ENCODE data around the gene SNAPC2. TPM values are rescaled to one million over a fixed set of nuclear protein-coding genes. Genes with fewer than 3 reads are reported as not detected.

Gene SNAPC2
- total RNA-seq, 2 experiments from 2014 or later = 9.9 to 10.9 TPM

- CTCF ChIA-PET = interaction anchor here (4.6 kb wide), 1 partner anchor 12 kb away, joined by 36 read pairs; the partner anchor contains the start of gene TIMM44
- Mint-ChIP-seq H3K4me3 (no peak overlapping the region), H3K27me3 (no peaks in the 10 kb centered on the region), H3K9me3 (no peaks in the 10 kb centered on the region), H3K36me3 (ENCODE audit: low read depth) (peaks cover 47% of the 10 kb centered on the region), H3K4me1 (ENCODE audit: low read depth) (peaks cover 6% of the 10 kb centered on the region), H3K27ac (no peak overlapping the region)
- no peak for DNase-seq
- H3K27me3 ChIP-seq (ENCODE audit: control insufficient read depth in 1 of 2, insufficient read depth in 2 of 2, low read length in 2 of 2) = no peaks in the 10 kb centered on the region
- peaks cover 8% of the 10 kb centered on the region for H3K4me1 ChIP-seq (ENCODE audit: insufficient read depth, low read length)
- peaks cover 64% of the 10 kb centered on the region for H3K36me3 ChIP-seq (ENCODE audit: insufficient read depth, low read length)
- H3K4me3 ChIP-seq (ENCODE audit: low read length) = no peak overlapping the region
- TF ChIP-seq CTCF (IDR thresholded peaks at IDR 0.05) = no peak
- no peak for ATAC-seq (ENCODE audit: poor library complexity)
- H3K27ac ChIP-seq (ENCODE audit: low read depth in 1 of 2, low read length in 2 of 2) = no peak overlapping the region
- intact Hi-C loops (cut with DNase I, micrococcal nuclease) = no loop called here
- POLR2A ChIA-PET = interaction anchor here (1.2 kb wide), 2 partner anchors 11 to 13 kb away, joined by 3 read pairs; no protein-coding TSS in a partner anchor
- H3K9me3 ChIP-seq (ENCODE audit: control insufficient read depth in 1 of 2, insufficient read depth in 1 of 2, low read length in 2 of 2) = no peaks in the 10 kb centered on the region
These were observed 11.3 kb downstream of the SNAPC2 start for GRCh38 chr19:7931221-7932061.

GRCh38 chr19:7932276-7932929 lies 12.3 kb downstream of the SNAPC2 start:
- DNase-seq = no peak
- CTCF ChIA-PET = no interaction called here
- H3K4me3 Mint-ChIP-seq = no peak overlapping the region

GRCh38 chr19:7932930-7933300 lies 12.8 kb downstream of the SNAPC2 start:
- no peaks in the 10 kb centered on the region for H3K9me3 Mint-ChIP-seq
- peaks cover 6% of the 10 kb centered on the region for H3K4me1 Mint-ChIP-seq (ENCODE audit: low read depth)
- ChIA-PET POLR2A (no interaction called here), CTCF (no interaction called here)
- Histone ChIP-seq H3K9me3 (ENCODE audit: control insufficient read depth in 1 of 2, insufficient read depth in 1 of 2, low read length in 2 of 2) (no peaks in the 10 kb centered on the region), H3K27me3 (ENCODE audit: control insufficient read depth in 1 of 2, insufficient read depth in 2 of 2, low read length in 2 of 2) (no peaks in the 10 kb centered on the region), H3K4me3 (ENCODE audit: low read length) (no peak overlapping the region), H3K36me3 (ENCODE audit: insufficient read depth, low read length) (peaks cover 70% of the 10 kb centered on the region), H3K4me1 (ENCODE audit: insufficient read depth, low read length) (peaks cover 5% of the 10 kb centered on the region), H3K27ac (ENCODE audit: low read depth in 1 of 2, low read length in 2 of 2) (no peak overlapping the region)
- ATAC-seq (ENCODE audit: poor library complexity) = no peak
- no peaks in the 10 kb centered on the region for H3K27me3 Mint-ChIP-seq
- H3K4me3 Mint-ChIP-seq = no peak overlapping the region
- TF ChIP-seq CTCF (IDR thresholded peaks at IDR 0.05) = no peak
- no peak for DNase-seq
- intact Hi-C loops (cut with DNase I, micrococcal nuclease) = no loop called here
- no peak overlapping the region for H3K27ac Mint-ChIP-seq
- H3K36me3 Mint-ChIP-seq (ENCODE audit: low read depth) = peaks cover 58% of the 10 kb centered on the region

More at GRCh38 chr19:7932276-7932929, 12.3 kb downstream of the SNAPC2 start:
- no peak for TF ChIP-seq CTCF (IDR thresholded peaks at IDR 0.05)
- H3K27ac Mint-ChIP-seq = no peak overlapping the region
- no peak overlapping the region for H3K27ac ChIP-seq (ENCODE audit: low read depth in 1 of 2, low read length in 2 of 2)
- H3K4me3 ChIP-seq (ENCODE audit: low read length) = no peak overlapping the region
- H3K27me3 ChIP-seq (ENCODE audit: control insufficient read depth in 1 of 2, insufficient read depth in 2 of 2, low read length in 2 of 2) = no peaks in the 10 kb centered on the region
- peaks cover 5% of the 10 kb centered on the region for H3K4me1 ChIP-seq (ENCODE audit: insufficient read depth, low read length)
- H3K27me3 Mint-ChIP-seq = no peaks in the 10 kb centered on the region
- ATAC-seq (ENCODE audit: poor library complexity) = no peak
- H3K9me3 ChIP-seq (ENCODE audit: control insufficient read depth in 1 of 2, insufficient read depth in 1 of 2, low read length in 2 of 2) = no peaks in the 10 kb centered on the region
- POLR2A ChIA-PET = interaction anchor here (1.2 kb wide), 1 partner anchor 12 kb away, joined by 3 read pairs; no protein-coding TSS in a partner anchor
- H3K36me3 Mint-ChIP-seq (ENCODE audit: low read depth) = peaks cover 53% of the 10 kb centered on the region
- H3K4me1 Mint-ChIP-seq (ENCODE audit: low read depth) = peaks cover 6% of the 10 kb centered on the region
- intact Hi-C loops (cut with DNase I, micrococcal nuclease) = no loop called here
- no peaks in the 10 kb centered on the region for H3K9me3 Mint-ChIP-seq
- H3K36me3 ChIP-seq (ENCODE audit: insufficient read depth, low read length) = peaks cover 65% of the 10 kb centered on the region
